ENCODE results near the gene TMEM240. TPM values are rescaled to one million over a fixed set of nuclear protein-coding genes. Genes with fewer than 3 reads are reported as not detected.

The TMEM240 gene
- total and polyA plus RNA-seq, 9 of the 15 experiments (the other 6 are each of a cell fraction or from before 2014, with no cell fraction given) = 0.24 to 2.0 (median 0.69) TPM; not detected in 5

DNA sequence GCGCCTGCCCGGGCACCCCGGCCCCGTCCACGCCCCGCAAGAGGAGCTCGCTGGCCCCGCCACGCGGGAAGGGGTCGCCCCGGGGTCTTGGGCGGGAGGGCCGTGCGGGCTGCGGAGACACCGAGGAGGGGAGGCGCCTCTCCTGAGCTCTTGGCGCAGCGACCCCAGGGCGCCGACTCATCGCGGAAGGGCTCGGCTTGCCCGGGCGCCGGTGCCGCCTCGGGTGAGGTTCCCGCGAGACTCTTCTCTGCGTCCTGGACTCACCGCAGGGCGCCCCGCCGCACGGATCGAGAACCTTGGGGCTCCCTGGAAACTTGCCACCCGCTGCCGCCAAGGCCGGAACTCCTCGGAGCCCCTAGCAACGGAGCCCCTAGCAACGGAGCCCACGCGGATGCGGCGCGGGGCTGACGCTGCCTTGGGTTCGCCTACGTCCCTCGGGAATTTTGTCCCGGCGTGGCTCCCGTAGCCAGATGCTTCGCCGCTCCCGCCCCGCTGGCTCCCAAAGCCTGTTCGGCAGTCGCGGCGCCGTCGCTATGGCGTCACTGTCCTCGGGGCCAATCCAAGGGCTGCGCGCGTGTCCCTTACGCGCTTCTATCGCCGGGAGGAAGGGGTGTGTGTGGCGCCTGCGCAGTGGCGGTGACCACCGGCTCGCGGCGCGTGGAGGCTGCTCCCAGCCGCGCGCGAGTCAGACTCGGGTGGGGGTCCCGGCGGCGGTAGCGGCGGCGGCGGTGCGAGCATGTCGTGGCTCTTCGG is 28.7 kb downstream of the TMEM240 start, which contains the start of gene ATAD3A (continued):
- TF ChIP-seq TBP (optimal IDR thresholded peaks at IDR 0.05; ENCODE audit: low read depth, low read length) (peak; percentile 63), ZBED1 (IDR thresholded peaks at IDR 0.05) (peak; percentile 75; the same call in 1 of the 2 replicates), ZNF57 (CRISPR knock-in tag; IDR thresholded peaks at IDR 0.05) (0 out of 2 replicates have a peak, but pooled peaks have one; percentile 6), NFE2 (IDR thresholded peaks at IDR 0.05; ENCODE audit: low read depth) (peak; percentile 46; the same call in 1 of the 2 replicates), ZNF316 (IDR thresholded peaks at IDR 0.05) (no peak; the same call in 1 of the 2 replicates), XRCC4 (IDR thresholded peaks at IDR 0.05; ENCODE audit: extremely low read depth, insufficient read depth, insufficient read length) (no peak), REST (IDR thresholded peaks at IDR 0.05; ENCODE audit: borderline replicate concordance) (no peak), REST (CRISPR knock-in tag; IDR thresholded peaks at IDR 0.05; ENCODE audit: low read depth) (peak; percentile 70), ZNF77 (CRISPR knock-in tag; IDR thresholded peaks at IDR 0.05) (no peak), VEZF1 (CRISPR knock-in tag; IDR thresholded peaks at IDR 0.05) (peak; percentile 73), ARNT (IDR thresholded peaks at IDR 0.05) (no peak), E2F3 (CRISPR knock-in tag; IDR thresholded peaks at IDR 0.05) (peak; percentile 80), MXI1 (IDR thresholded peaks at IDR 0.05; ENCODE audit: low read depth, low read length) (peak; percentile 71), NFXL1 (CRISPR knock-in tag; IDR thresholded peaks at IDR 0.05) (no peak), MEIS2 (IDR thresholded peaks at IDR 0.05; ENCODE audit: partially characterized antibody) (peak; percentile 90), RFX1 (IDR thresholded peaks at IDR 0.05) (peak; percentile 94), ZKSCAN3 (CRISPR knock-in tag; IDR thresholded peaks at IDR 0.05) (no peak)
